Measurements from ENCODE around the gene MYH2.

MYH2 gene

GRCh38 chr17:10513299-10514067 is 36.0 kb downstream of the MYH2 start:
- H3K9me3 Mint-ChIP-seq = no peaks in the 10 kb centered on the region
- H3K36me3 Mint-ChIP-seq (ENCODE audit: low read depth) = no peaks in the 10 kb centered on the region
- no peaks in the 10 kb centered on the region for H3K4me1 Mint-ChIP-seq
- H3K4me3 Mint-ChIP-seq = no peak overlapping the region
- H3K27ac Mint-ChIP-seq = no peak overlapping the region
- H3K27me3 Mint-ChIP-seq (ENCODE audit: low read depth) = no peaks in the 10 kb centered on the region
- TF ChIP-seq CTCF (IDR thresholded peaks at IDR 0.05; ENCODE audit: unreplicated experiment in 3 of 3) = no peak

- Mint-ChIP-seq H3K4me1 (no peaks in the 10 kb centered on the region), H3K27ac (no peak overlapping the region), H3K9me3 (no peaks in the 10 kb centered on the region), H3K27me3 (ENCODE audit: low read depth) (no peaks in the 10 kb centered on the region), H3K36me3 (ENCODE audit: low read depth) (no peaks in the 10 kb centered on the region), H3K4me3 (no peak overlapping the region)
- no peak for TF ChIP-seq CTCF (IDR thresholded peaks at IDR 0.05; ENCODE audit: unreplicated experiment in 3 of 3)
These were observed 36.6 kb downstream of the MYH2 start for GRCh38 chr17:10512856-10513255.

GRCh38 chr17:10499950-10500349 is 49.5 kb downstream of the MYH2 start:
- H3K27ac Mint-ChIP-seq = no peak overlapping the region
- H3K4me1 Mint-ChIP-seq = no peaks in the 10 kb centered on the region
- no peaks in the 10 kb centered on the region for H3K27me3 Mint-ChIP-seq (ENCODE audit: low read depth)
- peaks cover 2% of the 10 kb centered on the region for H3K9me3 Mint-ChIP-seq
- no peaks in the 10 kb centered on the region for H3K36me3 Mint-ChIP-seq (ENCODE audit: low read depth)
- no peak for TF ChIP-seq CTCF (IDR thresholded peaks at IDR 0.05; ENCODE audit: unreplicated experiment in 3 of 3)
- no peak overlapping the region for H3K4me3 Mint-ChIP-seq

- peaks cover 31% of the 10 kb centered on the region for H3K9me3 Mint-ChIP-seq
- no peaks in the 10 kb centered on the region for H3K4me1 Mint-ChIP-seq
- no peak for TF ChIP-seq CTCF (IDR thresholded peaks at IDR 0.05; ENCODE audit: unreplicated experiment in 3 of 3)
- H3K27ac Mint-ChIP-seq = no peak overlapping the region
- no peaks in the 10 kb centered on the region for H3K27me3 Mint-ChIP-seq (ENCODE audit: low read depth)
- no peak overlapping the region for H3K4me3 Mint-ChIP-seq
- no peaks in the 10 kb centered on the region for H3K36me3 Mint-ChIP-seq (ENCODE audit: low read depth)
These were observed 57.5 kb downstream of the MYH2 start for GRCh38 chr17:10492004-10492403.

GRCh38 chr17:10482252-10482651 is 67.2 kb downstream of the MYH2 start:
- H3K27ac Mint-ChIP-seq = no peak overlapping the region
- no peak for TF ChIP-seq CTCF (IDR thresholded peaks at IDR 0.05; ENCODE audit: unreplicated experiment in 3 of 3)

GRCh38 chr17:10477701-10478100 is 71.8 kb downstream of the MYH2 start:
- H3K36me3 Mint-ChIP-seq (ENCODE audit: low read depth) = no peaks in the 10 kb centered on the region
- no peak overlapping the region for H3K4me3 Mint-ChIP-seq
- no peaks in the 10 kb centered on the region for H3K27me3 Mint-ChIP-seq (ENCODE audit: low read depth)
- no peaks in the 10 kb centered on the region for H3K4me1 Mint-ChIP-seq
- no peak for TF ChIP-seq CTCF (IDR thresholded peaks at IDR 0.05; ENCODE audit: unreplicated experiment in 3 of 3)
- no peak overlapping the region for H3K27ac Mint-ChIP-seq
- H3K9me3 Mint-ChIP-seq = peaks cover 11% of the 10 kb centered on the region

More at GRCh38 chr17:10482252-10482651, 67.2 kb downstream of the MYH2 start:
- Mint-ChIP-seq H3K36me3 (ENCODE audit: low read depth) (no peaks in the 10 kb centered on the region), H3K4me1 (no peaks in the 10 kb centered on the region), H3K4me3 (no peak overlapping the region), H3K27me3 (ENCODE audit: low read depth) (no peaks in the 10 kb centered on the region), H3K9me3 (peaks cover 49% of the 10 kb centered on the region)

Measured in nephron (organoid).